ENCODE results near the gene PFAS.

PFAS gene

GRCh38 chr17:8312726-8313600, 63.9 kb downstream of the PFAS start:
- DNase-seq = no peak

DNA sequence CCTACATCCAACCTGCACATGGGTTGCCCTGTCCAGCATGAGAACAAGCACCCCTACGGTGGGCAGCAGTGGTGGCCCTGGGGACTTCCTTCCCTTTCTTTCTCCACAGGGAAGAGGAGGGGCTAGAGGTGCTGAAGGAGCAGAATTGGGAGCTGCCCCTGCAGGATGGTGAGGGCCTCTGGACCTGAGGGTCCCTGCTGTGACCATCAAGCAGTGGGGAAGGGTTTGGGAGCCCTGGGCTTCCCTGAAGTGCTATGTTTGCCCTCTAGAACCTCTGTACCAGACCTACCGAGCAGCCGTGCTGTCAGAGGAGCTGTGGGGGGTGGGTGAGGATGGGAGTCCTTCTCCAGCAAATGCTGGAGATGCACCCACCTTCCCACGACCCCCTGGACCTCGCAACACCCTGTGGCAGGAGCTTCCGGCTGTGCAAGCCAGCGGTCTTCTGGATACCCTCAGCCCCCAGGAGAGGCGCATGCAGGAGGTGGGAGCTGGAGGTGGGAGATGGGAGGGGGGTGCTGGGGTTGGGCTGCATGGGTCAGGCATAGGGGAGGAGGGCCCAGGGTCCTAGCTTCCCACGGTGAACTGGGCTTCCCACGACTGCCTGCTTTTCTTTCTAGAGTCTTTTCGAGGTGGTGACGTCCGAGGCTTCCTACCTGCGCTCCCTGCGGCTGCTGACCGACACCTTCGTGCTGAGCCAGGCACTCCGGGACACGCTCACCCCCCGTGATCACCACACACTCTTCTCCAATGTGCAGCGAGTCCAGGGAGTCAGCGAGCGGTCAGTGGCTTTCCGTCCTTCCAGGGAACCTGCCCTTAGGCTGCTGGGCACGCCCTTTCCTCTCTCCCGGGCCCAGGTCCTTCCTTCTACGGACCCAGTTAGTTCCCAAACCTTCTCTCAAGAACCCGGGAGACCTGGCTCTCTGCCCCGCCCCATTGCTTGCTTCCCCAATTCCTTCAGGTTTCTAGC, 66.0 kb downstream of the PFAS start:
- DNase-seq = no peak

GRCh38 chr17:8315764-8316217, 66.7 kb downstream of the PFAS start:
- no peak for DNase-seq

DNA sequence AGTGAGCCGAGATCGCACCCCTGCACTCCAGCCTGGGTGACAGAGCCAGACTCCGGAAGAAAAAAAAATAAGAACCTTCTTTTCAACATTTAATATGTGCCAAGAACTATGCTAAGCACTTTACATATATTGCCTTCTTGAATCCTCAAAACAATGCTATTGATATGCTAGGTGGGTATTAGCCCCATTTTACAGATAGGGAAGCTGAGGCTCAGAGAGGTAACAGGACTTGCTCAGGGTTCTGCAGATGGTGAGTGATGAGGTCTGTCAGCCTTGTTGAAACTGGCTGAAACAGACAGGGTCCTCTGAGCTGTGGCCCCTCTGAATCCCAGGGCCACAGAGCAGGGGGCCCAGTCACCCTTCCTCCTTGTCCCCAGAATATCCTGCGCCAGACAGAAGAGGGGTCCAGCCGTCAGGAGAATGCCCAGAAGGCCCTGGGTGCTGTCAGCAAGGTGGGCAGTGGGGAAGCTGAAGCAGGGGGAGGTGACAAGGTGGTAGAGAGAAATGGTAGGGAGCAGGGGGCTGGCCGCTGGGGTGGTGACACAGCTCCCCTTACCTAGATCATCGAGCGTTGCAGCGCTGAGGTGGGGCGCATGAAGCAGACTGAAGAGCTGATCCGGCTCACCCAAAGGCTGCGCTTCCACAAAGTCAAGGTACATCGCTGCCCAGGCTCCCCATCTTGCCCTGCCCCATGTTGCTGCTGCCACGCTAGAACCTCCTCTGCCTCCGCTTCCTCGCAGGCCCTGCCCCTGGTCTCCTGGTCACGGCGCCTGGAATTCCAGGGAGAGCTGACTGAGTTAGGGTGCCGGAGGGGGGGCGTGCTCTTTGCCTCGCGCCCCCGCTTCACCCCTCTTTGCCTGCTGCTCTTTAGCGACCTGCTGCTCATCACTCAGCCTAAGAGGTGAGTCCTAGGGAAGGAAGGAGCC, 69.2 kb downstream of the PFAS start:
- no peak for DNase-seq
